Kidney epithelial cell (primary cell): ENCODE results near the gene KRTAP12-2. TPM values are rescaled to one million over a fixed set of nuclear protein-coding genes. Genes with fewer than 3 reads are reported as not detected.

Experiments used
- DNase-seq: peaks from one replicate; pipeline ENCODE4 v3.0.0-alpha.2; 2010; ENCODE audit warnings: low read depth
- H3K27me3 ChIP-seq: 2 replicates; pipeline ENCODE4 v1.6.0; 2011; ENCODE audit warnings: low read length; ENCODE audit not compliant: control insufficient read depth, insufficient read depth
- H3K36me3 ChIP-seq: 2 replicates; pipeline ENCODE4 v1.5.1; 2011; ENCODE audit warnings: low read length; ENCODE audit not compliant: control insufficient read depth, insufficient read depth
- H3K4me3 ChIP-seq: 2 replicates; pipeline ENCODE4 v1.5.1; 2011; ENCODE audit warnings: low read depth, mild to moderate bottlenecking, control low read depth, low read length
- CTCF ChIP-seq: IDR thresholded peaks from 2 replicates; pipeline ENCODE4 v1.5.1; 2011; ENCODE audit warnings: mild to moderate bottlenecking, moderate library complexity, low read length, control low read depth, inconsistent platforms; ENCODE audit not compliant: insufficient read depth, poor library complexity, severe bottlenecking
- total RNA-seq: library from RNA; depleted of rRNA; stranded (reverse); fragments of >200 nt; gene quantifications from 2 replicates; pipeline ENCODE4 v1.2.3, GENCODE V29; 2015

KRTAP12-2 gene
- total RNA-seq, 1 donor from 2014 or later, result not detected

GRCh38 chr21:44681152-44681551 is 14.4 kb upstream of the KRTAP12-2 start:
- TF ChIP-seq CTCF, result no peak
- H3K4me3 ChIP-seq, result no peak overlapping the region
- peaks cover 4% of the 10 kb centered on the region for H3K27me3 ChIP-seq
- no peak for DNase-seq
- no peaks in the 10 kb centered on the region for H3K36me3 ChIP-seq

GRCh38 chr21:44677881-44678280 is 11.2 kb upstream of the KRTAP12-2 start:
- TF ChIP-seq CTCF, result no peak
- Histone ChIP-seq H3K36me3 (no peaks in the 10 kb centered on the region), H3K27me3 (peaks cover 4% of the 10 kb centered on the region), H3K4me3 (no peak overlapping the region)
- no peak for DNase-seq

GRCh38 chr21:44671911-44672310 is 5.2 kb upstream of the KRTAP12-2 start:
- Histone ChIP-seq H3K4me3 (no peak overlapping the region), H3K27me3 (no peaks in the 10 kb centered on the region), H3K36me3 (no peaks in the 10 kb centered on the region)
- no peak for DNase-seq
- TF ChIP-seq CTCF, result no peak

- no peak for DNase-seq
- TF ChIP-seq CTCF, result no peak
- Histone ChIP-seq H3K4me3 (no peak overlapping the region), H3K36me3 (no peaks in the 10 kb centered on the region), H3K27me3 (no peaks in the 10 kb centered on the region)
Measured at GRCh38 chr21:44670642-44671432, 4.1 kb upstream of the KRTAP12-2 start.

GRCh38 chr21:44667612-44668011 is 885 bp upstream of the KRTAP12-2 start:
- H3K4me3 ChIP-seq, result no peak overlapping the region
- H3K27me3 ChIP-seq, result no peaks in the 10 kb centered on the region

More at GRCh38 chr21:44667612-44668011, 885 bp upstream of the KRTAP12-2 start:
- H3K36me3 ChIP-seq, result no peaks in the 10 kb centered on the region
- DNase-seq, result no peak
- no peak for TF ChIP-seq CTCF
